Activated CD8-positive, alpha-beta memory T cell treated with anti-CD3 and anti-CD28 coated beads for 48 hours (primary cell): ENCODE measurements around the gene MARCKS.

ENCODE experiments used
- DNase-seq, 3 experiments: peaks; one replicate each; pipeline ENCODE4 v3.0.0-alpha.2; 2020; ENCODE audit warnings: low read depth in 2 of 3, low spot score in 2 of 3

MARCKS gene

DNA sequence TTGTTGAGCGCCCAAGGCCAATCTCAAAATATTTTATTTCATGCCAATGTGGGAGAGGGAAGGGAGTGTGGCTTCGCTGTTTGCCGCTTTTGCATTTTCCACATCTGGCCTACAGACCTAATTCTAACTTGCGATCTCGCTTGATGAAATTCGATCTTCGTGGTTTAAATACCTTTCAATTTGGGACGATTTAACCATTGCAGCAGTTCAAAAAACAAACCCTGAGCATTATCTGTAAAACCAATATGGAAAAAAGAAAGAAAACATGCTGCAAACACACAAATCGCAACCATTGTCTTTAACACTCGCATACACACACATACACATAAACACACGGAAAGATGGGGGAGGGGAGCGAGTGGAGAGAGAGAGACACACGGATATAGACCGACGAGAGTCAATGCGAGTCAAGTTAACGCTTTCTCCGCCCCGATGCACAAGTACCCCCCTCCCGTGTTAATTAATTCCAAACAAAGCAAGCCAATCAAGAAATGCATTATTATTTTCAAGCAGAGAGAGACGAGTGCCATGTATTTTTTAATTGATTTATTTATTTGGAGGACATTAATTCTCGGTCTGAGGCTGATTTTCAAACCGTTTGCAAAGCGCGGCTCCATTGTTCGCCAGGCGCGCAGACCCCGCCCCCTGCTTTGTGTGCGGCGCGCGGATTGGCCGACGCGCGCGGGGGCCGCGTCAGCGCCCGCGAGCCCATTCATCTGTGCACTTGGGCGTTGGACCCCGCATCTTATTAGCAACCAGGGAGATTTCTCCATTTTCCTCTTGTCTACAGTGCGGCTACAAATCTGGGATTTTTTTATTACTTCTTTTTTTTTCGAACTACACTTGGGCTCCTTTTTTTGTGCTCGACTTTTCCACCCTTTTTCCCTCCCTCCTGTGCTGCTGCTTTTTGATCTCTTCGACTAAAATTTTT, at the start of gene MARCKS:
TSS of gene MARCKS (plus strand) at position 721 of the 931 bp plus-strand sequence. CDS start 401 bp downstream, outside the sequence.
- DNase-seq, result no peak

- DNase-seq, result no peak
Observed at GRCh38 chr6:113809826-113810225, 47.3 kb upstream of the MARCKS start.

- no peak for DNase-seq
Observed at GRCh38 chr6:113813142-113813541, 44.0 kb upstream of the MARCKS start.

DNA sequence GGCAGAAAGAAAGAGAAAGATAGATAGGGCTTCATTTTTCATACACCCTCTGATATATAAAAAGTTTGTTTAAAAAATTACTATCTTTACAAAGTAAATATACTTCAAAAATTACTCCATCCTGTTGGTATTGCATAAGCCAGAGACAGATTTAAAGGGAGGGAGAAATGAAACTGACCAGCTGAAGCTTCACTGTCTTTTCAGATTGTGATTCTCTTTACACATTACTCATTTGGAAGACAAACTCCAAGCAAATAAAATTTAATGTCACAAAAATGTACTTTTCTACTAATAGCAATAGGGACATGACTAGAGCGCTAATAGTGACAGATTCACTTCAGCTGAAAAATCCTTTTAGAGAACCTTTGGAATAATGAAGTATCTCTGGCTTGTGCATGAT, 38.6 kb upstream of the MARCKS start:
- DNase-seq, result no peak

DNA sequence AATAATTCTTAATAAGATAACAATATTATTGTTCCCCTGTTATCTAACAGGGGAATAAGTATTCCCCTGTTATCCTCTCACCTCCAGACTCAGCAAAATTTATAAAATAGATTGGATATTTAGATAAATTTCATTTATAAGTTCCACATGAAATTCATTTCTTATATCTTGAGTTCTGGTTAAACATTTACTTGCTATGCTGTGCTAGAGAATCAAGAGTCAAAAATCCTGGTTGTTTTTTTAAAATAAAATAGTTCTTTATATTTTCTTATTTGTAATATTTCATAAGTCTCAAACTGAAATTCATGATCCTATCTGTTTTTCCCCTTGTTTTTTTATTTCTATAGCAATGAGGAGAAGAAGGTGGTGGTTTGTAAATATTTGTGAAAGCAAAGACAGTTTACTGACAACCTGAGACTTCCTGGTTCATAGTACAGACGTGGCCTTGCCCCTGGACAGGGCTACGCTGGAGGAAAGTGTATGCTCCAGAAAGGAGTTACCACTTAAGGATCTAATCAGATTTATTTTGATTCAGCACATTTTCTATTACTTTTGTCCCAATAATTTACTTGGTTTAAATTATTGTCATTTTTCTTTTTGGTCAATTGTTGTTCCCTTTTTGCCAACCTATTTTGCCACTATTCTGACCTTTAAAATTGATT, 37.8 kb upstream of the MARCKS start:
- no peak for DNase-seq

DNA sequence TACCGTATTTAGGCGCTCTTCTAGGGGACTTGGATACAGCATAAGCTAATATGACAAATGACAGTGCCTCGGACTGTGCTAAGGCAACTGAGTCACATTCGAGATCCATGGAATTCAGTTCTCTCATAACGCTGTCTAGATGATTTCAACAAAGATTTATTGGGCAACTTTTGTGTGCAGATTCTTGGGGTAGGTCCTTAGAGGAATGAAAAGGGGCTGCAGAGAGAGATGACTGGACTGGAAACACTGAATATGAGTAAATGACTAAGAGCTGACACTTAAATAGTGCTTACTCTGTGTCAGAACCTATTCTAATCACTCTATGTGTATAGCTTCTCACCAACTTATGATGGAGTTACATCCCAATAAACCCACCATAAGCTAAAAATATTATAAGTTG, 36.4 kb upstream of the MARCKS start:
- no peak for DNase-seq

DNA sequence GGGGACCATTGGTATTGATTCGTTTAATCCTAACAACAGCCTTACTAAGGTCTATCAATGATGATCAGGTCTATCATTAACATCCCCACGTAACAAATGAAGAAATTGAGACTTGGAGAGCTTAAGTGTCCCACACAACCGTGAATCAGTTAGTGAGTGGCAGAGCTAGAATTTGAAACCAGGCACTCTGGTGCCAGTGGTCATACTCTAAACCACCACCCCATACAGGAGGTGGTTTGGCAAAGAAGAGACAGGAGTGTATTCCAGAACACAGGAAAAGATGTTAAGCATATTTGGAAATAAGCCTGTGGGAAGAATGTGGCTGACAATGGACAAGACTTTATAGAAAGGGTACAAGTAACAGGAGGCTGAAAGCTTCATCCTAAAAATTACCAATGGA, 35.7 kb upstream of the MARCKS start:
- DNase-seq, result no peak

- no peak for DNase-seq
Observed at GRCh38 chr6:113823916-113824315, 33.2 kb upstream of the MARCKS start.

GRCh38 chr6:113824411-113824810, 32.7 kb upstream of the MARCKS start:
- DNase-seq, result no peak

DNA sequence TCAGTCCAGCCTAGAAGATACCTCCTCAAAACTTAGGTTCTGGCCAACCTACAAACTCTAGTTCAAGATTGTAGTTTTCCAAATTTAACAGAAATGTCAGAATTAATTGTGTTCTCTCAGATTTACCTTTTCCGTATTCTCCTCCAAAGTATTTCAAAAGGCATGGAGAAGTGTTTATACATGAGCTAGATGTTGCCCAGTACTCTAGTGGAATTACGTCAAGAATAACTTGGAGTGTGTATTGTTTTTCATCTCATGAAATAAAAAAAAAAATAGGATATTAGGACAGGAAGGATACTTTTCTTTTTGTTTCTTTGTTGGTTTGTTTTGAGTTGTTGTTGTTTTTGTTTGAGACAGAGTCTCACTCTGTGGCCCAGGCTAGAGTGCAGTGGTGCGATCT, 32.3 kb upstream of the MARCKS start:
- DNase-seq, result no peak

GRCh38 chr6:113825781-113826180, 31.4 kb upstream of the MARCKS start:
- no peak for DNase-seq

DNA sequence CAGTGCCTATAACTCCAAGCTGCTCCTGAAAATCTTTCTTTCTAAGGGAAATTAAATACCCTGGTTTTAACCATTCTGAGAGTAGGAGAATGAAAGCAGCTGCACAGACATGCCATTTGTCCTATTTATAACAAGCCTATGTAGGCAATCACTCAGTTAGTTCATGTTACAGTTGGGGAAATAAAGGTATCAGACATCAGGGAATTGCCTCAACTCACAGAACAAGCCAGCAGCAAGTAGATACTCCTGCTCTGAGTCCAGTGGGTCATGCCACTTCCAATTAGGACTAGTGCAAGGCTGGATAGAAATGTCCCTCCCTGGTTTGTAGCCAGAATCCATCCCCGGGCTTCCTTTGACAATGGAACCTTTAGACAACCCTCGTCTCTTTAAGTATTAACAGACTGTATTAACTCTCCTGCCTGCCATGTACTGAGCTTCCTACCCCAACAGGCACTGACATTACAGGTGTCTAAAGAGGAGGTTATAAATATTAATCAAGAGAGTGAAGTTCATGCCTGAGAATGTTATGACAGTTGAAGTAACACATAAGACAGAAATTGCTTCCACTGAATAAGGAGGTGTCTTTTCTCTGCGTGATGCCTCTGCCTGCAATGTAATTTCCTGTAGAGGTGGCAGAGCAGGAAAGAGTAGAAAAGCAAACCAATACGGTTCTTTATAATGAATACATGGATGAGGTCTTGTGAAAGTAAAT, 28.0 kb upstream of the MARCKS start:
- no peak for DNase-seq

- DNase-seq, result no peak
Observed at GRCh38 chr6:113829696-113830045, 27.5 kb upstream of the MARCKS start.

GRCh38 chr6:113830140-113830539, 27.0 kb upstream of the MARCKS start:
- DNase-seq, result no peak

DNA sequence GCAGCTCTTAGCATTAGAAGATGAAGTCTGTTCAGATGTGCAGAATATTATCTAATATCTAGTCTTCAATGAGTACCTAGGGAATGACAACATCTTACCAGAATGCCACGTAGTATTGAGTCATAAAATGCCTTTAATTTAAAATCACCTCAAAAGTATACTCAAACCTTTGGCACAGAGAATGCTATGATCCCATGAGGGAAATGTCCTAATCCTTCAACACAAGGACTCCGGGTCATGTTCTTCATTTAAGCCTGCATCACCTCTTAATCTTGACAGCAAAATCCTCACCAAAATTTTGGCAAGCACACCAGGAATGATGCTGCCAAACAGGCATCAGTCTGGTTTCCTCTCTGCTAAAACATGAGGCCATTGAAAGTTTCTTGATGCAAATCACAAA, 23.6 kb upstream of the MARCKS start:
- DNase-seq, result no peak

- no peak for DNase-seq
Observed at GRCh38 chr6:113837170-113837569, 20.0 kb upstream of the MARCKS start.

DNA sequence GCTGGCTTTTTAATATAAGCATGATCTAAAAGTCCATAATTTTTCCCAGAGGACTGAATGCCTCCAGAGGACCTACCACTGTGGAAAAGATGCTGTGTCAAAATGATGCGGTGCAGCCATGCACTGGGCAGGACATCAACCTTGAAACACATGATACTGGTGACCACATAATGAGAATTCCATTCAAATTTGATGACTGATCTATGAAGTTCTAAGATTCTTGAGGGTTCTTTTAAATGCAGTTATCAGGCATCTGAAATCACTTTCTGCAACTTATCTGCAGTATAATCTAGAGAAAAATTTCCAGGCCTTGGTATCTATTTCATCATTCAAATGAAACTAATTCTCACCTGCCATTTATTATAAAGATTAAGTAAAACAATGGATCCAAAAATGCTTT, 15.0 kb upstream of the MARCKS start:
- no peak for DNase-seq

DNA sequence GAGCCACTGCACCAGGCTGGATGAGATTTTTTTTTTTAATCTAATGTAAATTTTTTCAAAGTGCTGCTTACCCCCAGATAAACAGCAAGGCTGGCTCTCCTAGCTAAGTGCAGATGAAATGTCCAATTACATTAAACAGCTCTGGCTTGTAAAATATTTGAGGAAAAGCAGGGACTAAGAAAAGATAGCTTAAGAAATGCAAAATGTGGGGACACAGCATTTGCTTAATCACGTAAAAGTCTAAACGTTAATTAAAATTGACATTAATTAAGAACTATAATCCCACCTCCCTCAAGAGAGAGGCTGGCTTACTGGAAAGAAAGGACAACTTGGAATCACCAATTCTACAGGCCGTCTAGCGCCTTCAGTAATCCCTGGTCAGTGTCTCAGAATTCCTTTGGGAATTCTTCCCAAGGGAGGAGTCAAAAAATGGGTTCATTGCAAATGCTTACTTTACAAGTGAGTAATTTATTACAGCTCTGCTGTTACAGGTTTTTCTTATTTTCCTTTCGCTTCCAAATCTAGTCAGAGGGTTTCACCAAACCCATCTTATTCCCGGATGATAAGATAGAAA, 13.6 kb upstream of the MARCKS start:
- no peak for DNase-seq

DNA sequence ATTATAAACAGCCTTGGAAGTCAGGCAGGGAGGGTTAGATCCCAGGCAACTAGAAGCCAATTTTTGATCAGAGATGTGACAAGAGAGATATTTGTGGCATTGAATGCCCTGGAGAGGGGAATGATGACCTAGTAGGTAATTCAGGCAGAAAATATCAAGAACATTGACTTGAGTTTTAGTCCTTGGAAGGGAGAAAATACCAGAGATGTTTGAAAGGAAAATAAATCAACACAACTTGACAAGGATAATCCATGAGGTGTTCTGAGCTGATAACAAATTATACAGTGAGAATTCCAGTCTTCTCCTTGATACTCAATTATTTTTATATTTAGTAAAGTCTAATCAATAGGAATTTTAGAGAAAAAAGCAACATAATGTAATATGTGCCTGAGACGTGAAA, 10.6 kb upstream of the MARCKS start:
- DNase-seq, result no peak

DNA sequence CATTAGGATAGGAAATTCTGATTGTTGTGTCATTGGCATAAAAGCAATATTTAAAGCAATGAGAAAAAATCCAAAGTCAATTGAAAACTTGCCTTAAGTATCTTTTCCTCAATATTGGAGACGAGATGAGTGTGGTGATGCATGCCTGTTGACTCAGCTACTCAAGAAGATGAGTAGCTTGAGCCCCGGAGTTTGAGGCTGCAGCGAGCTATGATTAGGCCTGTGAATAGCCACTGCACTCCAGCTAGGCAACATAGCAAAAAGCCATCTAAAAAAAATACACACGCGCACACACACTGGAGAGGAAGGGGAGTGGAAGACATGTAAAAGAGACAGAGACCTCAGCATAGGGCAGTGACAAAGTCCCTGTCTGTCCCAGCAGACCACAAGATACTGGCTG, 9.7 kb upstream of the MARCKS start:
- no peak for DNase-seq

- DNase-seq, result no peak
Observed at GRCh38 chr6:113848280-113848679, 8.9 kb upstream of the MARCKS start.

DNA sequence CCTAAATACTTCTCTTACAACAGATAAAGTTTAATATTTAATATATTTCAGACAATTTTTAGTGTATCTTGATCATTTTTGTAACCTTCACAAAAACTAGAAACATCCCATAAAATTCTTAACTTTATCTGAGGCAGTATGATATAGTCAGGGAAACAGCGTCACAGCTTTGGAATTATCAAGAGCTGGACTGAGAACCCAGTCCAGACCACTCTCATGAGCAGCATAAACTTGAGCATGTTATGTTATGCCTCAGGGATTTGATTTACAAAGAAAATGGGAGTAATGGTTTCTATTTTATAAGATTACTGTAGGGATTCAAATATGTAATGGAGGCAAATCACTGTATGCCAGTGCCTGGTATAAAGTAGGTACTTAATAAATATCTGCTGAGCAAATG, 8.3 kb upstream of the MARCKS start:
- no peak for DNase-seq
